Retina (tissue), 1 donor: ENCODE measurements around the gene TPT1.
"Not testable (repeated sequence)": the region's sequence is repeated elsewhere in the genome, so short reads cannot be mapped to it uniquely, and the experiment has no call there.

Experiments
- DNase-seq: peaks from one replicate; pipeline ENCODE4 v3.0.0-alpha.2; 2016

TPT1 gene

DNA sequence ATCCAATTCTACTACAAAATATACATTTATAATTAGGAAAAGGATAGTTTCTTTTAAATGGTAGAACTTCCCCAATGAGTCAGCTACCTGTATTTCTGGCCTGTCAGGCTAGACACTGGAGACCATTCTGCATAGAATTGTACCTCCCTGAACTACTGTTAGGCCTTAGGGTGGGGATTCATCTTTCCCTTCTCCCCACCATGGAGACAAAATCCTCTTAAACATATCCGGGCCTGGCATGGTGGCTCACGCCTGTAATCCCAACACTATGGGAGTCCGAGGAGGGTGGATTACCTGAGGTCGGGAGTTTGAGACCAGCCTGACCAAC lies 24.5 kb upstream of the TPT1 start:
- DNase-seq: no peak

DNA sequence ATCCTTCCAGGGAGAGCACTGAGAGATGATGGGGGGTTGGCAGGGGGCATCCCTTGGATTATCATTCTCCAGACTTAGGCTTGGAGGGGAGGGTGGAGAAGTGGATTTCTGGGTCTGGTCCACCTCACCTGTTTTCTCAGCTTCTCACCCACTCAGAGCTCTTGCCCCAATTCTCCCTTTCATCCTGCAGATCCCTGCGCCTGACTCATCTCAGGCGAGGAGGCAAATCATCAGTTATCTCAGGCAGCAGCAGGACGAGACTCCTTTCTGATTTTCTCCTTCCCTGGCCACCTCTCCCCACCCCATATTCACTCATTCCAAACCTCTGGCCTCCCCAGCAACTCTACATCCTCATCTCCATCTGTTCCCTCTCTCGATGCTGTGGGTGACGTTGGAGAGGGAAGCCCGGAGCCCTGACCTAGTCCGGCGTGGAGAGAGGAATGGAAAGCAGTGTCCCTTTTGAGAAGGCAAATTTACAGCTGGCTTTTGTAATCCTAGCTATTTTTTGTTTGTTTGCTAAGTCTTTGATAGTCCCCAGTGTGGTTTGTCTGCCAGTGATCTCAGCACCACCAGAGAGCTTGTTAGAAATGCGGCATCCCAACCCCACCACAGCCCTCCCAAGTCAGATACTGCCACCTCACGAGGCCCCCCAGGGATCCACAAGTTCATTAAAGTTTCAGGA lies 24.0 kb upstream of the TPT1 start:
- no peak for DNase-seq

DNA sequence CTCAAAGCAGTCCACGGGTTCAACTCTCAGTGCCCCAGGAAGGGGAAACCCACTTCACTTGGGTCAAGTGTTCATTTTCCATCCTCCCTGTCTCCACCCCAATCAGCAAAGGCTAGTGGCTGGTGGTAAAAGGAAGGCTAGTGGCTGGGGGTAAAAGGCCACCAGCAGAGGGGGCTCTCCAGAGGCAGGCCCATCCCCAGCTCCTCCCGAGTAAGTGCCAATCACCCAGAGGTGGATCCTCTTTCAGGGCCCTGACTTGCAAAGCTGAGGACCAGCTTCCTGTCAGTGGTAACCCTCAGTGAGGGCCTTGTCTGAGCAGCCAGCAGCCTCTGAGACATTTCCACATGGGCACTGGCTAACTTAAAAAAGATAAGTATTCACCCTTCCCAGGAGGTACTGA lies 22.0 kb upstream of the TPT1 start:
- DNase-seq: no peak

DNA sequence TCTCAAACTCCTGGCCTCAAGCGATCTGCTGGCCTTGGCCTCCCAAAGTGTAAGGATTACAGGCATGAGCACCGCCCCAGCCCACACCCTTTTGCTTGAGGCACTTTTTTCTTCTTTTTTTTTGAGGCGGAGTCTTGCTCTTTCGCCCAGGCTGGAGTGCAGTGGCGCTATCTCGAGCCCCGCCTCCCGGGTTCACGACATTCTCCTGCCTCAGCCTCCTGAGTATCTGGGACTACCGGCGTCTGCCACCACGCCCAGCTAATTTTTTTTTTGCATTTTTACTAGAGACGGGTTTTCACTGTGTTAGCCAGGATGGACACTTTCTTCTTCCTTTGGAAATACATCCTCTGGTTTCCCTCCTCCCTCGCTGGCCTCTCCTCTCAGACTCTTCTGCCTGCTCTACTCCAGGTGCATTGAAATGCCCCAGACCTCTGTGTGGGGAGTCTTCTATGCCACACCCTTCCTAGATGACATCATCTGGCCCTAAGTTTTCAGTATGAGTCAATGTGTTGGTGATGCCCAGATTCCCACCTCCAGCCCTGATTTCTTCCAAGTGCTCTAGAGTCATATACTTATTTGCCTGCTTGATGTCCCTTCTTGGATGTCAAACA lies 20.7 kb upstream of the TPT1 start:
- no peak for DNase-seq

DNA sequence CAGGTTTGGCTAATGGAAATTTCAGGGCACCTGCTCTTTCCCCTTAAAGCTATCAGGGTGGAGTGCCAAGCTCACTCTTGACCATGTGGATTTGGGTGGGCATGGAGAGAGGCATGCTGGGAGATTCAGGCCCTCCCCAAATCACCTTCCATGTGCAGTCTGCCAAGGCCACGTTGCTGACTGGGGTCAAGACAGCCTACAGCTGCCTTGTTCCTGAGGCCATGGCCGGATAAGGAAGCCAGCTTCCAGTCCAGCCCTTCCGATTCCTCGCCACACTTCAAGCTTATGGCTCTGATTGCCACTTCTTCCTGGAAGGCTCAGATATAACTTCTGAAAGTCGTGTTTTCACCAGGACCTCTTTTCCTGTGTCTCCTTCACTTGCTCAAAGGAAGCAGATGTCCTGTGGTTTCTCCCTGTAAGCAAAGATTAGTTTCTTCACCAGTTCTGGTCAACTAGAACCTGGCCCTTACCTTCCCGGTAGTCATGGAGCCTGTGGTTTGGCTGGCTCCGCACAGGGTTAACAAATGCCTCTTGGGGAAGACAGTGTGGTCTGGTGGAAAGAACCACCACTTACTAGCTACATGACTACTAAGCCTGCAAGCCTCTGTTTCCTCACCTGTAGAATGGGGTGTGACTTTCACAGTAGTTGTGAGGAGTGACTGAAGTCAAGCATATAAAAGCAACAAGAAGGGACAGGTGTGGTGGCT lies 16.1 kb upstream of the TPT1 start:
- no peak for DNase-seq

DNA sequence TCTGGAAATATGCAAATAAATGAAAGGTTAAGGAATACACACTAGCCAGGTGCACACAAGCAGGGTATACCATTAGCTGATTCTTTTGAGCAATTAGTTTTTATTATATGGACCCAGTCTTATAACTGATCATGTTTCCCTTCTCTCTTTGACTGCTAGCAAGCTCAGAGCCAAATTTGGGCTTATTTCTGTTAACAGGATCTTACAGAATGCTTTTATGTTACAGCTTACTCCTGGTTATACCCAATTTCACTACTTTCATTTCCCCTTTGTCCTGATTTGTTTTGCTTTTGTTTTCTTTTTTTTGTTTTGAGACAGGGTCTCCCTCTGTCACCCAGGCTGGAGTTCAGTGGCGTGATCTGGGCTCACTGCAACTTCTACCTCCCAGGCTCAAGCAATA lies 12.9 kb upstream of the TPT1 start:
- DNase-seq: no peak

DNA sequence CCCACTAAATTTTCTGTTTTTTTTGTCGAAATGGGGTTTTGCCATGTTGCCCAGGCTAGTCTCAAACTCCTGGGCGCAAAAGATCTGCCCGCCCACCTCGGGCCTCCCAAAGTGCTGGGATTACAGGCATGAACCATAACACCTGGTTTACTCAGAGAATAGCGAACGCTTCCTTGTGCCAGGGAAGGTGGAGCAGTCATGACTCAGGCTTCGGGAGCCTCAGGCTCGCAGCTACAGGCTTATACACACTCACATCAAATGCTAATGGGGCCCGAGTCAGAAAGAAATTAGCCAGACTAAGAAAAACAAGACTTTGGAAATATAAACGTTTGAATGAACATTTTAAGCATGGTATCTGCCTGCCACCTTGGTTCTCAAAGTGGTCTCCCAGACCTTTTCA lies 11.0 kb upstream of the TPT1 start:
- DNase-seq: no peak

DNA sequence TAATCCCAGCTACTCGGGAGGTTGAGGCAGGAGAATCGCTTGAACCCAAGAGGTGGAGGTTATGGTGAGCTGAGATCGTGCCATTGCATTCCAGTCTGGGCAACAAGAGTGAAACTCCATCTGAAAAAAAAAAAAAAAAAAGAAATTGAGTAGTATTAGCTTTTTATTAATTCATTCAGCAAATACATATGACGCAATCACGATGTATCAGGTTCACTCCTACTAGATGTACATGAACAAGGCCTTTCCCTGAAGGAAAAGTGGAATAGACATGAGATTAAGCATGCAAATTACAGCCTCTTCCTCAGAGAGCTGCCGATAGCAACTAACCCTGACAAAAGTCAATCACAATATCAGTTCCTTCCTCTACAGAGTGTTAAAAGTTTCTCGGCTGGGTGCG lies 9.2 kb upstream of the TPT1 start:
- DNase-seq: no peak

DNA sequence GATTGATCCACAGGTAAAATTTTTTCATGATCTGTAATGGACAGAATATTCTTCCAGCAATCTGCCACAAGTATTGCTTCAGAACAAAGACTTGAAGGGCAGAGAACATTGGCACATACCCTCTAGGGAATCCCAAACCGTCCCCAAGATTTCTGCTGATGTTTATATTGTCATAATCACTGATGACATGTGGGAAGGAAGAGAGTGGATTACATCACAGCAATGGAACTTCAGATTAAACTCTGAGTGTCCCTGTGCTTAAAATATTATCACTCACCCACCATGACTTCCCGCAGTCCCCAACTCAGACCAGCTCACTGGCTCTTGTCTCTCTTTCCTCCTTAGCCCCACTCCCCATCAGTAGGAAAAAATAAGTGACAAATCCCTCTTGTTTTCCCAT lies 8.5 kb upstream of the TPT1 start:
- no peak for DNase-seq

DNA sequence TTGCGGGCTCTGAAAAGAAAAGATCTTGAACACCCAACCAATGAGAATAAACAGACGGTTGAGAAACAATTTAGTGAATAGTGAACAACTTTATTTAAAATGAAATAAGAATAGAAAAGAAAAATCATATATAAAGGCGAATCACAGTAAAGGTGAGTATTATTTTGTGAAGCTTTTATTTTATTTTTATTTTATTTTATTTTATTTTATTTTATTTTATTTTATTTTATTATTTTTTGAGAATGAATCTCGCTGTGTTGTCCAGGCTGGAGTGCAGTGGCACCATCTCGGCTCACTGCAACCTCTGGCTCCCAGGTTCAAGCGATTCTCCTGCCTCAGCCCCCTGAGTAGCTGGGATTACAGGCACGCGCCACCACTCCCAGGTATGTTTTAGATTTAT lies 3.1 kb upstream of the TPT1 start:
- not testable (repeated sequence) for DNase-seq

DNA sequence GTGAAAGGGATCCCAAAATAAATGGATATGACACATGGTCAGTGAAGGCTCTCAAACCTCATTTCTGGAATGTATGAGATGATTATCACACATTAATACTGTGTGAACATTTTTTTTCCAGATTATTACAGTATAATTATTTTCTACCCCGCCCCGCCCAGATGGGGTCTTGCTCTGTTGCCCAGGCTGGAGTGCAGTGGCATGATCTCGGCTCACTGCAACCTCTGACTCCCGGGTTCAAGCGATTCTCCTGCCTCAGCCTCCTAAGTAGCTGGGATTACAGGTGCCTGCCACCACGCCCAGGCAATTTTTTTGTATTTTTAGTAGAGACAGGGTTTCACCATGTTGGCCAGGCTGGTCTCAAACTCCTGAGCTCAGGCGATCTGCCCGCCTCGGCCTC lies 2.1 kb upstream of the TPT1 start:
- not testable (repeated sequence) for DNase-seq

DNA sequence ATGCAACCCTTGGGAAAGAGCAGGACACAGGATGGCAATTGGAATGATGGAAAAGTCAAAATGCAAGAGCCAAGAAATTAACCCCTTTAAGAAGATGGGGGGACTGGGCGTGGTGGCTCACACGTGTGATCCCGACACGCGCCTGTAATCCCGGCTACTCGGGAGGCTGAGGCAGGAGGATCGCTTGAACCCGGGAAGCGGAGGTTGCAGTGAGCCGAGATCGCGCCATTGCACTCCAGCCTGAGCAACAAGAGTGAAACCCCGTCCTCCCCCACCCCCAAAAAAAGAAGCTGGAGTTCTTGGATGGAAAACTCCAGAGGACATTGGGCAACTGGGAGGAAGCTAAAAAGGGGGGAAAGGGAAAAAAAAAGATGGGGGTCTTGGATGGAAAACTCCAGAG lies 1.7 kb upstream of the TPT1 start:
- DNase-seq: not testable (repeated sequence)

DNA sequence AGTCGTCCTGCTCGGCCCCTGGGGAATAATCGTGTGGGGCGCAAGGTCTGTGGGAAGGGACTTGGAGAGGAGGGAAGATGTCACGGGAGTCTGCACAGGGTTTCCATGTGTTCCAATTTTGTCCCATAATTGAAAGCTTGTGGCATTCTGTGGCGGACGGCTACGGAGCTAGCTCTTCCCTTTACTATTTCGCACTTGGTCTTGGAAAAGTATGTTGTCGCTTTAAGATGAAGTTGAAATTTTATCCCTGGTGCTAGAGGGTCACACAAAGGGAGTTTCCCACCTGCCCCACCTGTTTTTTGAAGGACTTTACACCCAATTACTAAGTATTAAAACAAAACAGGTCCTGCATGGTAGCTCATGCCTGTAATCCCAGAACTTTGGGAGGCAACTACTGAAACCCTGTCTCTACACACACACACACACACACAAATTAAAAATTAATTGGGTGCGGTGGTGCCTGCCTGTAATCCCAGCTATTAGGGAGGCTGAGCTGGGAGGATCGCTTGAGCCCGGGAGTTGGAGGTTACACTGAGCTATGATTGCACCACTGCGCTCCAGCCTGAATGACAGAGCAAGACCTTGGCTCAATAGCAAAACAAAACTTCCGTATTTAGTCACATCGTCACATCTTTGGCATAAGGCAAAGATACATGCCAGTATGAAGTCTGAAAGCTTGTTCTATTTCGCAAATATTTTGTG lies 967 bp upstream of the TPT1 start:
- DNase-seq: no peak

DNA sequence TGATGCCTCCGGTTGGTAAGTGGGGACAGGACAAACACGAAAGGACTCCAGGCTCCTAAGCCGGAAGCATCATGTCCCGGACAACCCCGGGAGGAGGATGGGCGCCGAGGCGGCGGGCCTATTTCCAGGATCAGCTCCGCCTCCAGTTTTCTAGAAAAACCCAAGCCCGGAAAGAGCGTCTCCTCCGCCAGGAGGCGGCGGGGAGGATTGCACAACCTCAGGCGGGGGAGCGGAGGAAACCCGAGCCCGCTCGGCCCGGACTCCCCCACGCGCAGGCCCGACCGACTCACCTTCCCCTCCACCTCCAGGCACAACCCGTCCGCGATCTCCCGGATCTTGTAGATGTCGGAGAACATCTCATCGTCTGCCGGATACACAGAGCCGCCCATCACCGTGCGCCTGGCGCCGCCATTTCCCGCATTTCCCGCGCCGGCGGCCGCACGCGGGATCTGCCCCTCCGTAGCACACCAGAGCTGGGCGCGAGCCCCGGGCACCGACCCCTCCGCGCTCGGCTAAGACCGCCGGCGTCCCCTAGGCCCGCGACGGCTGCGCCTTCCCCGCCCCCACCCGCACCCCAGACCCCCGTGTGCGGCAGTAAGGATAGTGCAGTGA lies 455 bp downstream of the TPT1 start:
- DNase-seq: peak; percentile 93

DNA sequence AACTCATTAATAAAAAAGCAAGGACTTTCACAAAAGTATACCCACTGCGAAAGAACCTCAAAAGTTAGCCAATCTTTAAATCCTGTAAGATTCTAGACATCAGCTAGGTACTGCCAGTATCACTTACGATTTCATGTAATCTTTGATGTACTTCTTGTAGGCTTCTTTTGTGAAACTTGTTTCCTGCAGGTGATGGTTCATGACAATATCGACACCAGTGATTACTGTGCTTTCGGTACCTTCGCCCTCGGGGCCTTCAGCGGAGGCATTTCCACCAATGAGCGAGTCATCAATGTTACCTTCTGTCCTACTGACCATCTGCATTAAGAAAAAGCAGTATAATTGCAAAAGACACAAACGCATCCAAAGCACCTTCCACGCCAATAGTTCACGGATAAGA lies 1.1 kb downstream of the TPT1 start:
- DNase-seq: no peak

DNA sequence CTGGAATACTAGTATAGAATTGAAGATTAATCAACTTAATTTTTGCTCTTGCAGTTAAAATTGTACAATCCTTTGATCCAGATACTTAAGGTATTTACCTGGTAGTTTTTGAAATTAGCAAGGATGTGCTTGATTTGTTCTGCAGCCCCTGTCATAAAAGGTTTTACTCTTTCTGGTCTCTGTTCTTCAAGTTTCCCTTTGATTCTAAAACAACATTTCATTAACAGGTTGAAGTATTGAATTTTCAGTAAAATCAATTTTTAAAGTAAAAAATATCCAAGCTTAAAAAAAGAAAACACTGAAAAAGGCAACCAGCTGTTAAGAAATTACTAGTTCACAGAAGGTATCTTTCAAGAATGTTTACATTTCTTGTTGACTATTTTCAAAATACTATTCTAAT lies 1.6 kb downstream of the TPT1 start:
- no peak for DNase-seq

DNA sequence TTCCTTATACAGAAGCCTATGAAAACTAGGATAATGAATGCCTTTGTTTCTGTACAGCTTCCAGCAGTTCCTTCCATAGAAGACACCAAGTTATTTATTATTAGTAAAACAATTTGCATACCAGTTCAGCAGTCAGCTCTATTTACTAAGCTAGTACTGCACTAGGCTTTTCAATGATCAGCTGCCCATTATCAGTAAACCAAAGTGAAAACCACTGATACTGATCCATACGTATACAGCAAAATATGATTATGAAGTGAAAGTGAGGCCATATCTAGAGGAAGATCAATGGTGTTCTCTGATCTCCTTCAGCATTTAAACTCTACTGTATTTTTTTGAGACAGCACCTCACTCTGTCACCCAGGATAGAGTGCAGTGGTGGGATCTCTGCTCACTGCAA lies 3.2 kb downstream of the TPT1 start:
- no peak for DNase-seq

DNA sequence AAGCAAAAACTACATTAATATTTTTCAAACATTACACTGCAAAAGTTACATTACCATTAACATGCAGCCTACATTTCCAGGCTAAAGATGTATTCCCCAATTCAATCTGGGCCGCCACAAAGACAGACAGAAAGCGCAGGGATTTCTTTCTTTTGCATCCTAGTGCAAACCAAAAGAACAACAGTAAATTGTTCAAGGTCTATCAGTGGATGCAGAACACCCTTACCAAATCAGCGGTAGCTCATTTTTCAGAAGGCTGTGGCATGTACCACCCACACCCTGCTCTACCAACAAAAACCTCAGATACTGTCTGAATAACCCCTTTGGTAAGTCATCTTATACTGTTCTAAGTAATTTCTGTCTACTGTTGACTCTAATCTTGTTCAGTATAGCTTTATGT lies 3.6 kb downstream of the TPT1 start:
- no peak for DNase-seq

DNA sequence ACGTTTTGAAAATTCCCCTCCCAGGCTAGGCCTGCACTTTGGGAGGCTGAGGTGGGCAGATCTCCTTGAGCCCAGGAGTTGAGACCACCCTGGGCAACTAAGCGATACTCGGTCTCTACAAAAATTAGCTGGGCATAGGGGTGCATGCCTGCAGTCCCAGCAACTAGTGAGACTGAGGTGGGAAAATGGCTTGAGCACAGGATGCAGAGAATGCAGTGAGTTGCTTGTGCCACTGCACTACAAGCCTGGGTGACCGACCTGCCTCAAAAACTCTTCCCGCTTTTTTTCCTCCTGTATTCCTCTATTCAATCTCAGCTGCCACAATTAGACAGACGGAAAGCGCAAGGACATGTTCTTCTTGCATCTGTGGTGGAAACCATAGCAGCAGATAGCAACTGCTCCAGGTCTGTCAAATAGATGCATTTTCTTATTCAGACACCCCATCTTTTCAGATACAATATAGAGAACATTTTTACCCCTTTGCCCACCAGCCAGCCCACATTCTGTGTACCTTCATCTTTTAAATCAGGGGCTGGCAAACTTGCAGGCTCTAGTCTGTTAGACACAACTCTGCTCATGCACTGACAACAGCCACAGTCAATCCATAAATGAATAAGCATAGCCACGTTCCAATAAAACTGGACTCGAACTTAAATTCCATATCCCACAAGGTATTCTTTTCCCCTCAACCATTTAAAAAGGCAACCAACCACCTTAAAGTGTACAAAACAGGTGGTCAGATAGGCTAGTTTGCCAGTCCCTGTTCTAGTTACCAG lies 4.8 kb downstream of the TPT1 start:
- no peak for DNase-seq

DNA sequence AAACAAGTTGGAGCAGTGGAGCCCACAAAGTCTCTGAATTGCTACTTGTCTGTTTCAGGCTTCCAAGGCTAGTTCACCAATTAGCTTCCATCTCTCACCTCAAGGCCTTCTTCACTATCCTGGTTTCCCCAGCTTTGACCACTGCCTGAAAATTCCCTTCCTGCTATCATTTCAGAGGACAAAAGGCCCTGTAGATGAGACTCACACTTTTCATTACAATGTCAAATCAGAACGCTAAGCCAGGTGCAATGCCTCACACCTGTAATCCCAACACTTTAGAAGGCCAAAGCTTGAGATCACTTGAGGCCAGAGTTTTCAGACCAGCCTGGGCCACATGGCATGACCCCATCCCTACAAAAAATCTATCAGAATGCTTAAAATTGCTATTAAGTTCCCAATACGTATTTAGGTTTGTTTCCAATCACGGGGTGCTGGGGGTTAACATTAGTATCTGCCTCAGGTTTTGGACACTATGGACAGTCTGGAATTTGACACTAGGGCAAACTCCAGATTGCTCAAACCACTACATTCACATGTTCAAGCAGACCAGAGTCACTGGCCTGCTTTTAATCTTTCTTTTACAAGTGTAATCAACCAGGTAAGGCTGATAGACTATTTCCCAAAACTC lies 5.5 kb downstream of the TPT1 start:
- no peak for DNase-seq

DNA sequence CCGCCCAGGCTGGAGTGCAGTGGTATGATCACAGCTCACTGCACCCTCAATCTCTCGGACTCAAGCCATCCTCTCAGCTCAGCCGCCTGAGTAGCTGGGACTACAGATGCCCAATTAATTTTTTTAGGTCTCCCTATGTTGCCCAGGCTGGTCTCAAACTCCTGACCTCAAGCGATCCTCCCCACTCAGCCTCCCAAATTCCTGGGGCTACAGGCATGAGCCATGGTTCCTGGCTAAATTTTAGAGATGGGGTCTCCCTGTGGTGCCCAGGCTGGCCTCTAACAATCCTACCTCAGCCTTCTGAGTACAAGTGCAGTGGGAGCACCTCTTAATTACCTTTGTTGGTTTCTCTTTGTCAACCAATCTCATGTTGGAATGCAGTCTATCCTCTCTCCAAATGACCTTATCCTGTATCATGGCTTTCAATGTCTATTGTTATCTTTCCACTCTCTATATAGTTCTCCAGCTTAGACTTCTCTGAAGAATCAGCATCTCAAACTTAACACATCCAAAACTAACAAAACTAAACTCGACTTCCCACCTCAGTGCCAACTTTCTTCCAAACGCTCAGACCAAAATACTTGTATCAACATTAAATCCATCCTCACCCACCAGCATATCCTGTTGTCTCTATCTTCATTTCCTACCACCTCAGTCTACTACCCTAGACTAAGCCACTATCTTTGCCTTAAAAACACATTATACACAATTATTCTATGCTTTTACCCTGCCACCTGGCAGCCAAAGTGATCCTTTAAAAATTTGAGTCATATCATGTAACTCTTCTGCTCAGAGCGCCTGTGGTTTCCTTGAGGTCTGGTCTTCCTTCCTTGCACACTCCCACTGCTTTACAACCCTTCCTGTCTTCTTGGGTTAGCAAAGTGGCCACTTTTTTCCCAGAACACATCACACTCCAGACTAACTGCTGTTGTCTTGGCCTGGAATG lies 6.7 kb downstream of the TPT1 start:
- no peak for DNase-seq
